Left renal cortex interstitium (tissue), 4 donors: Measurements from ENCODE around the gene EEPD1. TPM values are rescaled to one million over a fixed set of nuclear protein-coding genes. Genes with fewer than 3 reads are reported as not detected.

Source experiments
- DNase-seq, 4 donors: peaks; one replicate each; pipeline ENCODE4 v3.0.0-alpha.2; 2013; ENCODE audit warnings: low read depth in 4 of 4, low spot score in 2 of 4, missing footprints in 1 of 4
- polyA plus RNA-seq, 4 donors: library from polyadenylated mRNA; unstranded; fragments of 120-200 nt; gene quantifications; one replicate each; pipeline ENCODE4 v1.2.1, GENCODE V29; 2013; ENCODE audit not compliant: insufficient read length in 4 of 4

Gene EEPD1
- polyA plus RNA-seq, 4 donors, result 6.7 to 7.5 (median 7.3) TPM

- DNase-seq, result no peak
Measured at GRCh38 chr7:36153571-36154097, 580 bp downstream of the EEPD1 start.

GRCh38 chr7:36154255-36155212 is 1.5 kb downstream of the EEPD1 start:
- DNase-seq, result no peak

GRCh38 chr7:36155811-36156361 is 2.8 kb downstream of the EEPD1 start:
- DNase-seq, result no peak

- DNase-seq, result no peak
Measured at GRCh38 chr7:36157527-36158320, 4.7 kb downstream of the EEPD1 start.

GRCh38 chr7:36158321-36158605 is 5.2 kb downstream of the EEPD1 start:
- no peak for DNase-seq

GRCh38 chr7:36159618-36160017 is 6.6 kb downstream of the EEPD1 start:
- DNase-seq, result no peak

- DNase-seq, result no peak
Measured at GRCh38 chr7:36160313-36160712, 7.3 kb downstream of the EEPD1 start.

- no peak for DNase-seq
Measured at GRCh38 chr7:36161996-36162395, 8.9 kb downstream of the EEPD1 start.

GRCh38 chr7:36165059-36165458 is 12.0 kb downstream of the EEPD1 start:
- no peak for DNase-seq

GRCh38 chr7:36165802-36166201 is 12.7 kb downstream of the EEPD1 start:
- DNase-seq, result no peak

GRCh38 chr7:36167403-36168050 is 14.5 kb downstream of the EEPD1 start:
- DNase-seq, result no peak

GRCh38 chr7:36171503-36171902 is 18.4 kb downstream of the EEPD1 start:
- DNase-seq, result no peak

- DNase-seq, result no peak
Measured at GRCh38 chr7:36175886-36176285, 22.8 kb downstream of the EEPD1 start.

- DNase-seq, result no peak
Measured at GRCh38 chr7:36176697-36177096, 23.6 kb downstream of the EEPD1 start.

GRCh38 chr7:36180121-36180520 is 27.1 kb downstream of the EEPD1 start:
- DNase-seq, result no peak

GRCh38 chr7:36181668-36182067 is 28.6 kb downstream of the EEPD1 start:
- no peak for DNase-seq

- no peak for DNase-seq
Measured at GRCh38 chr7:36182854-36183604, 30.0 kb downstream of the EEPD1 start.

GRCh38 chr7:36185092-36185491 is 32.0 kb downstream of the EEPD1 start:
- no peak for DNase-seq

GRCh38 chr7:36185756-36186155 is 32.7 kb downstream of the EEPD1 start:
- DNase-seq, result no peak
